IMR-90 (cell line): ENCODE results near the gene LFNG. TPM values are rescaled to one million over a fixed set of nuclear protein-coding genes. Genes with fewer than 3 reads are reported as not detected.

Experiments
- ATAC-seq: fragments of 200-7000 bp; cut with Tn5 transposase; 2 replicates; pipeline ENCODE4 v1.9.1; 2020; ENCODE audit warnings: low read depth, mild to moderate bottlenecking, moderate library complexity
- Bru-seq: library from RNA; stranded (reverse); fragments of 400-500 nt; gene quantifications from one replicate; lab custom pipeline; 2021; lab: Mats Ljungman, UMichigan
- BruChase-seq, 2 experiments: library from RNA; stranded (reverse); fragments of 400-500 nt; gene quantifications; one replicate each; lab custom pipeline; 2021; lab: Mats Ljungman, UMichigan
- BruUV-seq: library from RNA; stranded (reverse); fragments of 400-500 nt; replicated peaks from 2 replicates; lab custom pipeline; 2021; lab: Mats Ljungman, UMichigan
- CTCF ChIA-PET: fragments of 300-600 bp; formaldehyde crosslinking; extraction: SDS; loops from one replicate; lab custom pipeline; 2021; ENCODE audit warnings: antibody characterized with exemption; lab: Yijun Ruan, JAX
- POLR2A ChIA-PET: fragments of 300-600 bp; sonication (Branson Sonifier 250); formaldehyde crosslinking; loops from one replicate; lab custom pipeline; 2022; ENCODE audit warnings: antibody characterized with exemption; ENCODE audit not compliant: unreplicated experiment; lab: Charles Lee
- DNase-seq: peaks from one replicate; pipeline ENCODE4 v3.0.0; 2013
- H2AFZ ChIP-seq: replicated peaks from 2 replicates; pipeline ENCODE3; 2013; ENCODE audit warnings: low read length, mild to moderate bottlenecking; ENCODE audit not compliant: poor library complexity
- H2AK5ac ChIP-seq: 2 replicates; pipeline ENCODE4 v1.6.1; 2013; ENCODE audit warnings: low read depth, low read length, inconsistent platforms
- H2AK9ac ChIP-seq: replicated peaks from 2 replicates; pipeline ENCODE3; 2013; ENCODE audit warnings: mild to moderate bottlenecking, low read depth, low read length, moderate library complexity; ENCODE audit not compliant: poor library complexity
- H2BK120ac ChIP-seq: 2 replicates; pipeline ENCODE4 v1.6.1; 2013; ENCODE audit warnings: low read depth, low read length, inconsistent platforms
- H2BK15ac ChIP-seq: 3 replicates; pipeline ENCODE4 v1.6.1; 2013; ENCODE audit warnings: low read depth, low read length, inconsistent platforms
- H2BK20ac ChIP-seq: 2 replicates; pipeline ENCODE4 v1.6.1; 2013; ENCODE audit warnings: low read depth, mild to moderate bottlenecking, inconsistent platforms, low read length, moderate library complexity
- H2BK5ac ChIP-seq: 2 replicates; pipeline ENCODE4 v1.6.1; 2013; ENCODE audit warnings: mild to moderate bottlenecking, low read depth, low read length, inconsistent platforms; ENCODE audit not compliant: poor library complexity, severe bottlenecking
- H3K14ac ChIP-seq: replicated peaks from 2 replicates; pipeline ENCODE4 v1.6.1; 2013; ENCODE audit warnings: low read depth, low read length, inconsistent platforms
- H3K18ac ChIP-seq: 2 replicates; pipeline ENCODE4 v1.6.1; 2013; ENCODE audit warnings: low read depth, low read length, control low read depth
- H3K23ac ChIP-seq: 2 replicates; pipeline ENCODE4 v1.6.1; 2013; ENCODE audit warnings: low read depth, low read length, inconsistent platforms
- H3K27ac ChIP-seq: 2 replicates; pipeline ENCODE4 v1.5.1; 2013; ENCODE audit warnings: mild to moderate bottlenecking, control low read depth, low read length; ENCODE audit not compliant: insufficient read depth
- H3K27me3 ChIP-seq: 2 replicates; pipeline ENCODE4 v1.6.1; 2013; ENCODE audit warnings: low read length; ENCODE audit not compliant: control insufficient read depth, insufficient read depth
- H3K36me3 ChIP-seq: 2 replicates; pipeline ENCODE4 v1.6.1; 2013; ENCODE audit warnings: low read length, mixed read lengths; ENCODE audit not compliant: control insufficient read depth, insufficient read depth
- H3K4ac ChIP-seq: 2 replicates; pipeline ENCODE4 v1.6.1; 2013; ENCODE audit warnings: low read depth, low read length, inconsistent platforms
- H3K4me1 ChIP-seq: 2 replicates; pipeline ENCODE4 v1.6.1; 2013; ENCODE audit warnings: low read length, mixed read lengths; ENCODE audit not compliant: control insufficient read depth, insufficient read depth
- H3K4me2 ChIP-seq: 2 replicates; pipeline ENCODE4 v1.6.1; 2013; ENCODE audit warnings: low read depth, mild to moderate bottlenecking, control low read depth, low read length, moderate library complexity
- H3K4me3 ChIP-seq: 2 replicates; pipeline ENCODE4 v1.5.1; 2013; ENCODE audit warnings: low read depth, mild to moderate bottlenecking, control low read depth, low read length, moderate library complexity; ENCODE audit not compliant: insufficient read depth
- H3K56ac ChIP-seq: 2 replicates; pipeline ENCODE4 v1.6.1; 2013; ENCODE audit warnings: low read length, inconsistent platforms; ENCODE audit not compliant: insufficient read depth; ENCODE audit errors: extremely low read depth
- H3K79me1 ChIP-seq, 2 experiments: 2 replicates each; pipeline ENCODE4 v1.6.1; 2013; ENCODE audit warnings: low read length in 2 of 2, inconsistent platforms in 1 of 2, low read depth in 1 of 2
- H3K9ac ChIP-seq: 2 replicates; pipeline ENCODE4 v1.6.1; 2013; ENCODE audit warnings: low read depth, low read length, control low read depth
- H3K9me1 ChIP-seq: 2 replicates; pipeline ENCODE4 v1.6.1; 2013; ENCODE audit warnings: low read length, inconsistent platforms; ENCODE audit not compliant: insufficient read depth
- H3K9me3 ChIP-seq: 2 replicates; pipeline ENCODE4 v1.6.1; 2013; ENCODE audit warnings: low read length; ENCODE audit not compliant: control insufficient read depth, insufficient read depth
- H4K20me1 ChIP-seq: 2 replicates; pipeline ENCODE4 v1.6.1; 2013; ENCODE audit warnings: low read length, inconsistent platforms; ENCODE audit not compliant: insufficient read depth
- H4K5ac ChIP-seq: 2 replicates; pipeline ENCODE4 v1.6.1; 2013; ENCODE audit warnings: mild to moderate bottlenecking, low read depth, low read length, control low read depth
- H4K8ac ChIP-seq, 2 experiments: 2 replicates each; pipeline ENCODE4 v1.6.1; 2013; ENCODE audit warnings: low read depth in 2 of 2, low read length in 2 of 2, control low read depth in 1 of 2, inconsistent platforms in 1 of 2
- H4K91ac ChIP-seq: 2 replicates; pipeline ENCODE4 v1.6.1; 2013; ENCODE audit warnings: low read depth, low read length, inconsistent platforms; ENCODE audit not compliant: insufficient read depth
- BHLHE40 ChIP-seq: fragments of 150-350 bp; IDR thresholded peaks from 2 replicates; pipeline ENCODE4 v1.6.1; 2016; ENCODE audit warnings: mild to moderate bottlenecking, low read depth, low read length
- CHD1 ChIP-seq: IDR thresholded peaks from 2 replicates; pipeline ENCODE4 v1.6.1; 2012; ENCODE audit warnings: low read depth, low read length, improper control_type of control experiment
- CTCF ChIP-seq: conservative IDR thresholded peaks from 2 replicates; pipeline ENCODE4 v1.5.1; 2012; ENCODE audit warnings: mild to moderate bottlenecking, low read depth, low read length, improper control_type of control experiment
- ELK1 ChIP-seq: fragments of 150-350 bp; IDR thresholded peaks from 2 replicates; pipeline ENCODE4 v1.6.1; 2016; ENCODE audit warnings: low read depth, mild to moderate bottlenecking, low read length, moderate library complexity, borderline replicate concordance
- FOS ChIP-seq: fragments of 150-350 bp; IDR thresholded peaks from 2 replicates; pipeline ENCODE4 v1.6.1; 2016; ENCODE audit warnings: low read depth, low read length
- MAFK ChIP-seq: IDR thresholded peaks from 2 replicates; pipeline ENCODE4 v1.6.1; 2012; ENCODE audit warnings: low read depth, low read length, improper control_type of control experiment
- MAZ ChIP-seq: IDR thresholded peaks from 2 replicates; pipeline ENCODE4 v1.6.1; 2012; ENCODE audit warnings: low read depth, mild to moderate bottlenecking, low read length, improper control_type of control experiment, moderate library complexity, borderline replicate concordance
- POLR2A ChIP-seq: IDR thresholded peaks from 2 replicates; pipeline ENCODE4 v1.6.1; 2012; ENCODE audit warnings: mild to moderate bottlenecking, low read depth, low read length
- RCOR1 ChIP-seq: IDR thresholded peaks from 2 replicates; pipeline ENCODE4 v1.6.1; 2012; ENCODE audit warnings: mild to moderate bottlenecking, low read length, improper control_type of control experiment; ENCODE audit not compliant: insufficient replicate concordance
- RFX5 ChIP-seq: IDR thresholded peaks from 2 replicates; pipeline ENCODE4 v1.8.0; 2012; ENCODE audit warnings: low read depth, mild to moderate bottlenecking, low read length, moderate library complexity
- USF2 ChIP-seq: fragments of 150-350 bp; IDR thresholded peaks from 2 replicates; pipeline ENCODE4 v1.6.1; 2017; ENCODE audit warnings: mild to moderate bottlenecking, antibody characterized with exemption, low read length, low read depth
- WGBS, 2 experiments: methylation state at CpG; one replicate each; pipeline versions ENCODE4 v1.1.5 to v1.1.7; 2013; ENCODE audit warnings: missing lambda C conversion rate in 2 of 2; ENCODE audit not compliant: insufficient read length in 1 of 2; ENCODE audit errors: extremely low coverage in 2 of 2; 5-methylcytosine and 5-hydroxymethylcytosine counted together
- dilution Hi-C: fragments of 300-500 bp; cut with HindIII; formaldehyde crosslinking; loops from one replicate; pipeline ENCODE4 v1.14.3; 2018; ENCODE audit warnings: low sequenced_read_pairs; ENCODE audit not compliant: unreplicated experiment
- in situ Hi-C: fragments of 300-500 bp; cut with MboI; formaldehyde crosslinking; loops from 3 replicates; pipeline ENCODE4 v1.14.3; 2019; ENCODE audit warnings: low sequenced_read_pairs, inconsistent platforms, mixed read lengths
- intact Hi-C: fragments of 100-400 bp; cut with micrococcal nuclease; formaldehyde crosslinking; loops from 2 replicates; pipeline ENCODE4 v1.10.0; 2022
- long read RNA-seq: library from polyadenylated mRNA; unstranded; transcript quantifications from one replicate; pipeline ENCODE4 v2.0.0, GENCODE V29; 2021; ENCODE audit not compliant: unreplicated experiment
- polyA plus RNA-seq, 3 experiments: library from polyadenylated mRNA; depleted of rRNA; stranded (reverse); fragments of >200 nt; gene quantifications; 2 replicates each; pipeline ENCODE4 v1.2.3, GENCODE V29; 2012; ENCODE audit warnings: low replicate concordance in 1 of 3
- total RNA-seq: library from RNA; depleted of rRNA; stranded (reverse); fragments of >200 nt; gene quantifications from 2 replicates; pipeline ENCODE4 v1.2.3, GENCODE V29; 2012; rRNA removed

LFNG gene
- total RNA-seq, result 1.4 and 1.8 TPM in 2 replicates
- polyA plus RNA-seq (2012; rRNA removed), result 5.1 and 5.3 TPM in 2 replicates
- 3.8 and 5.3 TPM in 2 replicates for polyA plus RNA-seq (2012; cell fraction: cytosol; rRNA removed)
- 11.2 and 22.5 TPM in 2 replicates for polyA plus RNA-seq (2012; cell fraction: nucleus; rRNA removed; ENCODE audit: low replicate concordance)
- percentile 24 among the genes with signal in this experiment for Bru-seq, nascent RNA
- BruChase-seq, experiment 1, labeled RNA remaining after a 6-hour chase, result percentile 24 among the genes with signal in this experiment
- percentile 39 among the genes with signal in this experiment for BruChase-seq, experiment 2, labeled RNA remaining after a 2-hour chase
- long read RNA-seq, partial matches to known transcripts, result 0 of 2 reads
- long read RNA-seq, other reads (novel, unspliced or antisense), result 0 of 2 reads

GRCh38 chr7:2519119-2519930 lies at the start of gene LFNG:
Gene LFNG (plus strand): TSS chr7:2519774. CDS start chr7:2519862, 88 bp downstream.
- Histone ChIP-seq H2BK15ac (peak within 1 kb of the TSS; percentile 83; the same call in 1 of the 3 replicates), H4K5ac (no peak within 1 kb of the TSS), H3K9me3 (no peaks in the 10 kb centered on the region), H2BK120ac (peak within 1 kb of the TSS; percentile 76), H3K4ac (peak within 1 kb of the TSS; percentile 78), H3K9ac (no peak within 1 kb of the TSS), H3K27me3 (no peaks in the 10 kb centered on the region), H3K9me1 (peaks cover 16% of the 10 kb centered on the region), H4K20me1 (0 out of 2 replicates have a peak, but pooled peaks cover 9% of the 10 kb centered on the region), H3K27ac (no peak within 1 kb of the TSS; the same call in 1 of the 2 replicates), H3K18ac (no peak within 1 kb of the TSS), H3K4me1 (peaks cover 33% of the 10 kb centered on the region), H2AK9ac (peak within 1 kb of the TSS; percentile 83), H3K4me3 (peak within 1 kb of the TSS; percentile 34), H2BK20ac (peak within 1 kb of the TSS; percentile 72; the same call in 1 of the 2 replicates), H2BK5ac (no peak within 1 kb of the TSS), H3K36me3 (no peaks in the 10 kb centered on the region), H3K14ac (peak within 1 kb of the TSS; percentile 74; the same call in 1 of the 2 replicates), H3K79me1 (peaks cover 0 to 8% of the 10 kb centered on the region in 2 experiments; a peak in 2 of 4 replicates), H3K56ac (no peak within 1 kb of the TSS), H4K8ac (peak within 1 kb of the TSS; percentile 71 to 85), H4K91ac (peak within 1 kb of the TSS; percentile 46), H3K4me2 (peak within 1 kb of the TSS; percentile 87), H2AFZ (peak within 1 kb of the TSS; percentile 89), H2AK5ac (peak within 1 kb of the TSS; percentile 92), H3K23ac (peak within 1 kb of the TSS; percentile 31; the same call in 1 of the 2 replicates)
- POLR2A ChIA-PET, result no interaction called here
- BruUV-seq, result no TSS peak
- 1% methylated on average over 53 of the region's 95 CpGs; no CpG with 5 or more reads in 1 of the 2 experiments for WGBS, 2 experiments
- intact Hi-C loops (no loop called here), in situ Hi-C loops (no loop called here), dilution Hi-C loops (no loop called here)
- CTCF ChIA-PET, result no interaction called here
- DNase-seq (peak; percentile 83), ATAC-seq (peak; percentile 89)
- TF ChIP-seq MAZ, result peak; percentile 65; the same call in 1 of the 2 replicates
- TF ChIP-seq USF2, result peak; percentile 84
- TF ChIP-seq MAFK, result no peak
- TF ChIP-seq CTCF, result no peak
- peak; percentile 45 for TF ChIP-seq BHLHE40
- TF ChIP-seq FOS, result no peak
- TF ChIP-seq ELK1, result no peak
- peak; percentile 91 for TF ChIP-seq POLR2A
- no peak for TF ChIP-seq RFX5
- no peak for TF ChIP-seq RCOR1
- no peak for TF ChIP-seq CHD1
